ENCODE measurements around the gene IFIH1. TPM values are rescaled to one million over a fixed set of nuclear protein-coding genes. Genes with fewer than 3 reads are reported as not detected.

The IFIH1 gene
- total and polyA plus RNA-seq, 12 donors, result 3.5 to 22.1 (median 6.1) TPM

DNA sequence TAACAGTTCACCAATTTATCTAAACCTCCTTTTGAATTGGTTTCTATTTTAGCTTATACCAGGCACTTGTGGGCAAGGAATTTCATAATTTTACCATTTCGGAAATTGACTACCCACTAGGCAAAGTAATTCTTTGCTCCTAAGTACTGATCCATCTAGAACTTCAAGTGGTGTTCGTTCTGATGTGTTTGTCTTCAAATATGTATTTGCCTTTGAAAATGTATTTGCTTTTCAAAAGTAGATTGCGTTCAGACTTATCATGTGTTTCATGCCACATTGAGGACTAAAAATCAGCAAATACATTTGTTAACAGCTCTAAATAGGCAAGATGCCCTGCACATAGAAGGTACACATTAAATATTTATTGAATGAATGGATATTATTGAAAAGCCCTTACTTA is 26.7 kb downstream of the IFIH1 start:
- Histone ChIP-seq H3K27me3 (no peaks in the 10 kb centered on the region), H3K4me3 (no peak overlapping the region), H3K4me1 (peaks cover 0 to 6% (median 0%) of the 10 kb centered on the region in 9 donors), H3K9me3 (no peaks in the 10 kb centered on the region), H3K36me3 (peaks cover 0 to 69% (median 0%) of the 10 kb centered on the region in 9 donors), H3K27ac (no peak overlapping the region)
- intact Hi-C loops (cut with DNase I), result loop anchor here in 3 of 10 donors (10.0 kb wide), 3 partner anchors 137 to 707 kb away; partner anchors contain the start of gene GCG (in 1 of the 3)
- no peak for ATAC-seq
- WGBS, 2 donors, result 96 to 98% methylated on average over 3 of the region's 3 CpGs
- TF ChIP-seq, protein P1, sequence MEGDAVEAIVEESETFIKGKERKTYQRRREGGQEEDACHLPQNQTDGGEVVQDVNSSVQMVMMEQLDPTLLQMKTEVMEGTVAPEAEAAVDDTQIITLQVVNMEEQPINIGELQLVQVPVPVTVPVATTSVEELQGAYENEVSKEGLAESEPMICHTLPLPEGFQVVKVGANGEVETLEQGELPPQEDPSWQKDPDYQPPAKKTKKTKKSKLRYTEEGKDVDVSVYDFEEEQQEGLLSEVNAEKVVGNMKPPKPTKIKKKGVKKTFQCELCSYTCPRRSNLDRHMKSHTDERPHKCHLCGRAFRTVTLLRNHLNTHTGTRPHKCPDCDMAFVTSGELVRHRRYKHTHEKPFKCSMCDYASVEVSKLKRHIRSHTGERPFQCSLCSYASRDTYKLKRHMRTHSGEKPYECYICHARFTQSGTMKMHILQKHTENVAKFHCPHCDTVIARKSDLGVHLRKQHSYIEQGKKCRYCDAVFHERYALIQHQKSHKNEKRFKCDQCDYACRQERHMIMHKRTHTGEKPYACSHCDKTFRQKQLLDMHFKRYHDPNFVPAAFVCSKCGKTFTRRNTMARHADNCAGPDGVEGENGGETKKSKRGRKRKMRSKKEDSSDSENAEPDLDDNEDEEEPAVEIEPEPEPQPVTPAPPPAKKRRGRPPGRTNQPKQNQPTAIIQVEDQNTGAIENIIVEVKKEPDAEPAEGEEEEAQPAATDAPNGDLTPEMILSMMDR (IDR thresholded peaks at IDR 0.05), result no peak
- DNase-seq, result no peak

DNA sequence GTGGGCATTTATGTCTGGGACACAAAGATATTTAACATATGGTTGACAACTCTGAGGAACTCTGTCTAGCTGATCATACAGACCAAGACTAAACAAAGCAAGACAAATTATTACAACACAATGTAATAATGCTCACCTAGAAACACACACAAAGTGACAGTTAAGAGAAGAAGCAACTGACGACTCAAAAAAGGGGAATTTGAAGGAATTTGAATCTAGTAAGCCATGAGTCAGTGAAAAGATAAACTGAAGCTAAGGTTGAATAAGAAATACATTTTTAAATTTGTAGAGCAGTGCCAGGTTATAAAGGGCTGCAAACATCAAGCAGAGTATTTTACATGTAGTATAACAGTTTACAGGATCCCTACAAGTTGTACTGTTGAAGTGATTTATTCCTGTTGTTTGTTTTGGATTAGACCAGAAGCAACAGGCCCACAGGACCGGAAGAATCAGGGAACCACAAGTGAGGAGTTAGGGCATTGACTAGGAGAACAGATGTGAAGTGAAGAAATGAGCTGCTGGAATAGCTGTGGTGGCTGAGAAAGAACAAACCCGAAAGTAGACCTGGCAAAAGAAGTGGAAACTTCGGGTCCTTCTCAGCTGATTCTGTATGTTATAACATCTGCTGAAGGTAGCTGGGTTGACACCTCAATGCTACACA is 35.6 kb downstream of the IFIH1 start:
- peaks cover 0 to 99% (median 4%) of the 10 kb centered on the region in 9 donors for H3K36me3 ChIP-seq
- peak in 1 of 8 donors; percentile 68 for ATAC-seq
- H3K9me3 ChIP-seq, result no peaks in the 10 kb centered on the region
- no peak for DNase-seq
- peak overlapping the region in 1 of 10 donors; percentile 6 for H3K27ac ChIP-seq
- H3K4me1 ChIP-seq, result no peaks in the 10 kb centered on the region
- 71 to 85% methylated on average over 4 of the region's 4 CpGs for WGBS, 2 donors
- intact Hi-C loops (cut with DNase I), result no loop called here
- H3K27me3 ChIP-seq, result no peaks in the 10 kb centered on the region
- TF ChIP-seq, protein P1 (IDR thresholded peaks at IDR 0.05), result no peak
- H3K4me3 ChIP-seq, result no peak overlapping the region

DNA sequence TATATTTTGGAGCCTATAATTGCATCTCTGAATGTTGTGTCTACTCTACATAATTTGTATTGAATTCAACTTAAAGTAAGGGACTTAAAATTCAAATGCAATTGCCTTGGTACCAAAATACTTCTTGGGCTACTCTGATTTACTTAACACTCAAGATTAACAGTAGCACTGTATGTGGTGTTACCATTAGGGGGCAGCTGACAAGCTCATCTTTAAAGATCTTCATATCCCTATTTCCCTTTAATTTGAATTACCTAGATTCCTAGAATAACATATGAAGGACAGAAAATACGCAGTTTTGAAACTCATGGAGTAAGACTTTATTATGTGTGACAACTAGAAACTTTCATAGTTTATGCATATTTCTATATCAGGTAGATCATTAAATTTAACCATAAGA is 37.8 kb downstream of the IFIH1 start:
- Histone ChIP-seq H3K27me3 (no peaks in the 10 kb centered on the region), H3K9me3 (no peaks in the 10 kb centered on the region), H3K36me3 (peaks cover 0 to 99% (median 11%) of the 10 kb centered on the region in 9 donors), H3K4me3 (no peak overlapping the region), H3K27ac (no peak overlapping the region), H3K4me1 (no peaks in the 10 kb centered on the region)
- 96 to 99% methylated on average over 1 of the region's 1 CpG for WGBS, 2 donors
- DNase-seq, result no peak
- intact Hi-C loops (cut with DNase I), result no loop called here
- ATAC-seq, result no peak
- TF ChIP-seq, protein P1 (IDR thresholded peaks at IDR 0.05), result no peak

DNA sequence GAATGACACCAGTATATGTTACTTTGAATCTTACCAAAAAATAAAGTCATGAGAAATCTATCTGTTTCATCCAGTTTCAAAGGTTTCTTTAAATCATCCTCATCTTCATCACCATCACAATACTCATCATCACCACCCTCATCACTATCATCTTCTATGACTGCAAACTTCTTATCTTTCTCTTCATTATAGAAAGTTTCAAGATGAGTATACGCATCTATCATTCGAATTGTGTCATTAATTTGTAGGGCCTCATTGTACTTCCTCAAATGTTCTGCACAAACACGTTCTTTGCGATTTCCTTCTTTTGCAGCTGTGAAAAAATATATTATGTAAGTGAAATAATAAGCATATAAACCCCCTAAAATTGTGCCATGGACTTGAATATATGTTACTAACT is 41.1 kb downstream of the IFIH1 start:
- WGBS, 2 donors, result 86 to 92% methylated on average over 4 of the region's 4 CpGs
- no peaks in the 10 kb centered on the region for H3K27me3 ChIP-seq
- H3K9me3 ChIP-seq, result no peaks in the 10 kb centered on the region
- intact Hi-C loops (cut with DNase I), result no loop called here
- TF ChIP-seq, protein P1 (IDR thresholded peaks at IDR 0.05), result no peak
- peaks cover 0 to 100% (median 7%) of the 10 kb centered on the region in 9 donors for H3K36me3 ChIP-seq
- H3K4me1 ChIP-seq, result no peaks in the 10 kb centered on the region
- H3K4me3 ChIP-seq, result no peak overlapping the region
- ATAC-seq (no peak), DNase-seq (no peak)
- H3K27ac ChIP-seq, result no peak overlapping the region

Data from heart right ventricle (tissue), 16 donors.